Neural crest cell (in vitro differentiated cells): ENCODE data around the gene CDH12. TPM values are rescaled to one million over a fixed set of nuclear protein-coding genes. Genes with fewer than 3 reads are reported as not detected.

Source experiments
- DNase-seq: peaks from one replicate; pipeline ENCODE4 v3.0.0; 2021; ENCODE audit warnings: low read depth, mixed read lengths, low spot score
- H3K27ac Mint-ChIP-seq: one replicate; pipeline ENCODE4 v1.8.0; 2021; ENCODE audit warnings: mild to moderate bottlenecking, mixed read lengths; ENCODE audit not compliant: unreplicated experiment
- H3K27me3 Mint-ChIP-seq: 2 replicates; pipeline ENCODE4 v1.8.0; 2021; ENCODE audit warnings: low read depth, mild to moderate bottlenecking, mixed read lengths
- H3K36me3 Mint-ChIP-seq: 2 replicates; pipeline ENCODE4 v1.8.0; 2021; ENCODE audit warnings: low read depth, mild to moderate bottlenecking, mixed read lengths
- H3K4me1 Mint-ChIP-seq: 2 replicates; pipeline ENCODE4 v1.8.0; 2021; ENCODE audit warnings: mixed read lengths
- H3K4me3 Mint-ChIP-seq: one replicate; pipeline ENCODE4 v1.8.0; 2021; ENCODE audit warnings: mild to moderate bottlenecking, mixed read lengths
- H3K9me3 Mint-ChIP-seq: 2 replicates; pipeline ENCODE4 v1.8.0; 2021; ENCODE audit warnings: mixed read lengths
- total RNA-seq: library from RNA; stranded (reverse); gene quantifications from 2 replicates; pipeline ENCODE4 v1.2.1, GENCODE V29; 2021
- TF ChIP-seq, protein P1 (sequence below): fragments of 200-600 bp; sonication (generic); conservative IDR thresholded peaks from 2 replicates; pipeline ENCODE4 v1.5.0; 2021; ENCODE audit warnings: antibody characterized with exemption, mild to moderate bottlenecking

CDH12 gene
- total RNA-seq, 1 donor from 2014 or later, result 0.07 TPM

DNA sequence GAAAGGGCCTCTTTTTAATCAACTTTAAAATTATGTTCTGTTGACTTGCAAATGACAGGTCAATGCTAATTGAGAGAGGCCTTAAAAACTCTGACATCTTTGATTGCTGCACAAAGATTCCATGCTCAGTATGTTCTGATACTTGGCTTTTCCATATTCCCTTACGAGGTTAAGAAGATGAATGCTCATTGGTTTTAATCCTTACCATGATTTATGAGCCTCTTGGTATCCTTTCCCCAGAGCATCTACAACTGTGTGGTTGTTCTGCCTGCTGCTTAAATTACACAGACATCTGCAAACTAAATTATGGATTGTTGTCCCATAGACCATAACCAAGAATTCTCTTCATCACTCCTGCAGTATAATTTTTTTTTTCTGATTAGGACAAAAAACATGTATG lies 352.6 kb downstream of the CDH12 start:
- Mint-ChIP-seq H3K27ac (no peak overlapping the region), H3K27me3 (no peaks in the 10 kb centered on the region), H3K4me1 (peaks cover 20% of the 10 kb centered on the region), H3K4me3 (no peak overlapping the region), H3K9me3 (peaks cover 10% of the 10 kb centered on the region), H3K36me3 (no peaks in the 10 kb centered on the region)
- DNase-seq, result no peak
- TF ChIP-seq, protein P1, sequence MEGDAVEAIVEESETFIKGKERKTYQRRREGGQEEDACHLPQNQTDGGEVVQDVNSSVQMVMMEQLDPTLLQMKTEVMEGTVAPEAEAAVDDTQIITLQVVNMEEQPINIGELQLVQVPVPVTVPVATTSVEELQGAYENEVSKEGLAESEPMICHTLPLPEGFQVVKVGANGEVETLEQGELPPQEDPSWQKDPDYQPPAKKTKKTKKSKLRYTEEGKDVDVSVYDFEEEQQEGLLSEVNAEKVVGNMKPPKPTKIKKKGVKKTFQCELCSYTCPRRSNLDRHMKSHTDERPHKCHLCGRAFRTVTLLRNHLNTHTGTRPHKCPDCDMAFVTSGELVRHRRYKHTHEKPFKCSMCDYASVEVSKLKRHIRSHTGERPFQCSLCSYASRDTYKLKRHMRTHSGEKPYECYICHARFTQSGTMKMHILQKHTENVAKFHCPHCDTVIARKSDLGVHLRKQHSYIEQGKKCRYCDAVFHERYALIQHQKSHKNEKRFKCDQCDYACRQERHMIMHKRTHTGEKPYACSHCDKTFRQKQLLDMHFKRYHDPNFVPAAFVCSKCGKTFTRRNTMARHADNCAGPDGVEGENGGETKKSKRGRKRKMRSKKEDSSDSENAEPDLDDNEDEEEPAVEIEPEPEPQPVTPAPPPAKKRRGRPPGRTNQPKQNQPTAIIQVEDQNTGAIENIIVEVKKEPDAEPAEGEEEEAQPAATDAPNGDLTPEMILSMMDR, result no peak

DNA sequence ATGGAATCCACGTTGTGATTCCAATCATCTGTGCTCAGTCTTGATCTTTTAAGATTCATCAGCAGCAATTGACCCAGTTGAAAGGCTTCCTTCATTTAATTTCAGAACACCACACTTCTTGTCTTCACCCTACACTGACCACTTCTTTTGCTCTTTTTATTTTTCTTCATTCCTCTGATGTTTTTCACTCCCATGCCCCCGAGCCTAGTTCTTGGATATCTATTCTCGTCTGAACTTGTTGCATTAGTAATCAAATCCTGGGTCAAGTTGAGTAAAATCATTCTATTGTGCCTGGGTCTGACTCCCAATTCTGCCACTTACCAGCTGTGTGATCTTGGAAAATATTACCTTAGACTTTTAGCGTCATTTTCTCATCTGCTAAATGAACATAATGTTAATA lies 356.5 kb downstream of the CDH12 start:
- Mint-ChIP-seq H3K27ac (no peak overlapping the region), H3K27me3 (no peaks in the 10 kb centered on the region), H3K36me3 (no peaks in the 10 kb centered on the region), H3K9me3 (peaks cover 2% of the 10 kb centered on the region), H3K4me3 (no peak overlapping the region), H3K4me1 (peaks cover 20% of the 10 kb centered on the region)
- TF ChIP-seq, protein P1, result no peak
- DNase-seq, result no peak

DNA sequence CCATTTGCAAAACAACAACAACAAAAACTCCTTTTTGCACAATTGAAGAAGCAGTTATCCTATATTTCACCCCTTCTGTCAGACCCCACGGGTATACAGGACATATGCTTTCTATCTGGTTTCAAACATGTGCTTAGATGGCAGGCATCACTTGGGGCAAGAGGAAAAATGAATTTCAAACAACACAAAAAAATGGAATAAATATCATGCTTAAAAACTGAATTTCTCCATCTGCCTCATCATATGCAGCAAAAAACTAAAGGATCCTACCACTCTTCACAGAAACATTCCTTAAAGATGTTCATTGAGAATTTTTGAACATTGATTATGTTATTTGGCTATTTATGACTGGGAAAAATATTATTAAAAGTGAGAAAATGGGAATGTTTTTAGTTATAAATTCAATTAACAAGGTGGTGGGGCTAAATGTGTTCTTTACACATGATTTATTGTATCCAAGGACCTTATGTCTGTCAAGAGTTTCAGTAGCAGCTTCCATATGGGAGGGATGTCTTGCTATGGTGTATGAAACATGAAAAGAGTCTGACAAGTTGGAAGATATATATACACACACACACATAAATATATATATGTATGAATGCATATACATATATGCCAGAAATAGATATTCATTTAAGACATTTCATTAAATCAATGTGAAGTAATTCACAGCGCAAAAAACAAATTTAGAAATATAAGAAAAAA lies 358.0 kb downstream of the CDH12 start:
- Mint-ChIP-seq H3K27ac (no peak overlapping the region), H3K4me3 (no peak overlapping the region), H3K4me1 (peaks cover 13% of the 10 kb centered on the region), H3K36me3 (no peaks in the 10 kb centered on the region), H3K27me3 (no peaks in the 10 kb centered on the region), H3K9me3 (peaks cover 2% of the 10 kb centered on the region)
- DNase-seq, result no peak
- TF ChIP-seq, protein P1, result no peak

DNA sequence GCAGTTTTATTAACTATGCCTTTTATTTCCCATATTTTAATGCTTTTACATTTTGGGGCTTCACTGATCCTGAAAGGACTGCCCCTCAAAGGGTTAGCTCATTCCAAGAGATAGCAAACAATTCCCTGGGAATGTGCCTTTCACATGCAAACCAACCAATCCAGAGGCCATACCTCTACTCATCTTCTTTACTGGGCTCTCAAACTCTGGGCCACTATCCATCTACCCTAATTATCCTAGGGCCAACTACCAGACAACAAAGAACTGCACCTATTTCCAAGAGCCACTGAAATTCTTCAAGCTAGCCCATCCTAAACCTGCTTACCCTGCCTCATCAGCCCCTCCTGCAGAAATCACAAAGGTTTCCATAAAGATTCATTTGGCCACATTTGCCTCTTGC lies 364.7 kb downstream of the CDH12 start:
- no peaks in the 10 kb centered on the region for H3K27me3 Mint-ChIP-seq
- no peaks in the 10 kb centered on the region for H3K9me3 Mint-ChIP-seq
- no peak overlapping the region for H3K27ac Mint-ChIP-seq
- H3K4me1 Mint-ChIP-seq, result no peaks in the 10 kb centered on the region
- no peaks in the 10 kb centered on the region for H3K36me3 Mint-ChIP-seq
- H3K4me3 Mint-ChIP-seq, result no peak overlapping the region
- TF ChIP-seq, protein P1, result no peak
- no peak for DNase-seq

DNA sequence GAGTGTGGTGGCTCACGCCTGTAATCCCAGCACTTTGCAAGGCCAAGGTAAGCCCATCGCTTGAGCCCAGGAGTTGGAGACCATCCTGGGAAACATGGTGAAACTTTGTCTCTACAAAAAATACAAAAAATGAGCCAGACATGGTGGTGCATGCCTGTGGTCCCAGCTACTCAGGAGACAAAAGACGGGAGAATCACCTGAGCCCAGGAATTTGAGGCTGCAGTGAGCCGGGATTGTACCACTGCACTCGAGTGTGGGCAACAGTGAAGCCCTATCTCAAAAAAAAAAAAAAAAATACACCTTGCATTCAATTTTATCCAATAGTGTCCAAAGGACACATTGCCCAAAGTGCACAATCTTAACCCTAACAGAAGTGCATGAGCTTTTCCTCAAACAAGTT lies 372.8 kb downstream of the CDH12 start:
- H3K4me3 Mint-ChIP-seq, result no peak overlapping the region
- TF ChIP-seq, protein P1, result no peak
- no peaks in the 10 kb centered on the region for H3K4me1 Mint-ChIP-seq
- no peaks in the 10 kb centered on the region for H3K36me3 Mint-ChIP-seq
- no peaks in the 10 kb centered on the region for H3K27me3 Mint-ChIP-seq
- peaks cover 5% of the 10 kb centered on the region for H3K9me3 Mint-ChIP-seq
- no peak for DNase-seq
- no peak overlapping the region for H3K27ac Mint-ChIP-seq
